Measurements from ENCODE around the gene SCP2D1. TPM values are rescaled to one million over a fixed set of nuclear protein-coding genes. Genes with fewer than 3 reads are reported as not detected.

Gene SCP2D1
- total and polyA plus RNA-seq, 2 donors (not counting 1 experiment from before 2014, with no cell fraction given): not detected

- Histone ChIP-seq H3K4me1 (ENCODE audit: control insufficient read depth in 2 of 2, insufficient read depth in 2 of 2, low read length in 2 of 2) (no peaks in the 10 kb centered on the region), H3K79me2 (ENCODE audit: control insufficient read depth, insufficient read depth, low read length) (no peaks in the 10 kb centered on the region), H3K9me3 (ENCODE audit: control extremely low read depth in 1 of 3, control insufficient read depth in 2 of 3, insufficient read depth in 1 of 3, low read length in 2 of 3) (no peaks in the 10 kb centered on the region), H3K9ac (ENCODE audit: low read length) (no peak overlapping the region), H3K4me3 (ENCODE audit: control extremely low read depth in 1 of 5, extremely low read depth in 1 of 5, insufficient read depth in 1 of 5, low read depth in 2 of 5, low read length in 4 of 5) (no peak overlapping the region), H3K36me3 (replicated peaks in 1 of 2; ENCODE audit: control extremely low read depth in 1 of 2, control insufficient read depth in 1 of 2, extremely low read depth in 1 of 2, insufficient read depth in 2 of 2, low read length in 1 of 2) (no peaks in the 10 kb centered on the region), H3K27me3 (replicated peaks in 1 of 4; ENCODE audit: control extremely low read depth in 1 of 4, control insufficient read depth in 3 of 4, insufficient read depth in 4 of 4, low read length in 3 of 4) (peaks cover 0 to 2% (median 0%) of the 10 kb centered on the region in 4 experiments), H3K27ac (ENCODE audit: low read length in 2 of 2) (no peak overlapping the region), H3K4me2 (replicated peaks; ENCODE audit: low read depth, low read length, poor library complexity, severe bottlenecking) (no peak overlapping the region), H4K20me1 (ENCODE audit: control insufficient read depth, insufficient read depth, low read length, poor library complexity, severe bottlenecking) (no peaks in the 10 kb centered on the region), H2AFZ (ENCODE audit: insufficient read depth, low read depth, low read length, poor library complexity, severe bottlenecking) (no peak overlapping the region)
- ChIA-PET CTCF (interaction anchor here (0.6 kb wide), 1 partner anchor 409 kb away, joined by 4 read pairs; no protein-coding TSS in a partner anchor), POLR2A (no interaction called here)
- Mint-ChIP-seq H3K4me1 (no peaks in the 10 kb centered on the region), H3K4me3 (no peak overlapping the region), H3K9me3 (ENCODE audit: insufficient read depth) (no peaks in the 10 kb centered on the region), H3K27me3 (peaks cover 8% of the 10 kb centered on the region), H3K27ac (no peak overlapping the region)
- WGBS (ENCODE audit: insufficient coverage): no CpG with 5 or more reads among the region's 4 CpGs
- TF ChIP-seq CTCF (IDR thresholded peaks at IDR 0.05) (no peak), EZH2 (IDR thresholded peaks at IDR 0.05; ENCODE audit: borderline replicate concordance, insufficient read depth, low read depth, low read length, poor library complexity, severe bottlenecking) (no peak)
- DNase-seq: no peak
- ATAC-seq (ENCODE audit: low read depth): no peak
- intact Hi-C loops (cut with micrococcal nuclease): no loop called here
These were observed 19.1 kb downstream of the SCP2D1 start for GRCh38 chr20:18832546-18833200.

DNA sequence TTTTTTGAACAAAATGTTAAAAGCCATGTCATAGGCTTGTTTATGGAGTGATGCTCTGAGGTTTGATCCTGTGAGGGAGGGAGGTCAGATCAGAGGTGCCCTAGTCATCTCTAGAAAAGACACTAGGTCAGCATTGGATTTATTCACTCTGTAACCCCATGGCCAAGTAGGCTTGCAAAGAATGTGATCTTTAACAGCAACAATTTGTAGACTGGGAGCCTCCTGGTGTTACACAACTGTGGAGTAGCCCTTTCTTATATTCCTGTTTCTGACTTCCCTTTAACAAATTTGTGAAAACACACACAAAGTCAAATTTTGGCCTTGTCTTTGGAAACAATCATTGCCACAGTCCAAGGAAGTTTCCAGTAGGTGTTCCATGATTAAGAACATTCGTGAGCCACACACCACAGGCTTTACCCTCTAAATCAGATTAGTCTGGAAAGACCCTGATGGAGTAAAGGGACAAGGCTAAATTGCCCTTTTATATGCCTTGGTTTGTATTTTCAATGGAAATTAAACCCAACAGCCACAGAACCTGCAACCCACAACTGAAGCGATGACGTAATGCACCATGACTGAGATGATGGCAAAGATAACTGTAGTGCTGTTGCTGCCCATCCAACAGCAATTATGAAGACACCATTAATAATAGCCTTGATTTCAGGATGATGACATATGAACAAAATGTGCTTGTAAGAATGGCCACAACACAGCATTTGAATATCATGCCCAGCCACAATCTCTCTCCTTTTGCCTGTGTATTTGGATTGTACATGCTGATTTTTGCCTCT is 22.1 kb downstream of the SCP2D1 start:
- no peak overlapping the region for H3K9ac ChIP-seq (ENCODE audit: low read length)
- H3K36me3 ChIP-seq (replicated peaks in 1 of 2; ENCODE audit: control extremely low read depth in 1 of 2, control insufficient read depth in 1 of 2, extremely low read depth in 1 of 2, insufficient read depth in 2 of 2, low read length in 1 of 2): no peaks in the 10 kb centered on the region
- H3K4me2 ChIP-seq (replicated peaks; ENCODE audit: low read depth, low read length, poor library complexity, severe bottlenecking): no peak overlapping the region
- DNase-seq: no peak
- H3K9me3 ChIP-seq (ENCODE audit: control extremely low read depth in 1 of 3, control insufficient read depth in 2 of 3, insufficient read depth in 1 of 3, low read length in 2 of 3): peaks cover 0 to 3% (median 0%) of the 10 kb centered on the region in 3 donors
- no peak for TF ChIP-seq EZH2 (IDR thresholded peaks at IDR 0.05; ENCODE audit: borderline replicate concordance, insufficient read depth, low read depth, low read length, poor library complexity, severe bottlenecking)
- POLR2A ChIA-PET: no interaction called here
- no peaks in the 10 kb centered on the region for H3K79me2 ChIP-seq (ENCODE audit: control insufficient read depth, insufficient read depth, low read length)
- intact Hi-C loops (cut with micrococcal nuclease): no loop called here
- peaks cover 0 to 2% (median 0%) of the 10 kb centered on the region in 4 experiments for H3K27me3 ChIP-seq (replicated peaks in 1 of 4; ENCODE audit: control extremely low read depth in 1 of 4, control insufficient read depth in 3 of 4, insufficient read depth in 4 of 4, low read length in 3 of 4)
- 100% methylated on average over 2 of the region's 3 CpGs for WGBS (ENCODE audit: insufficient coverage)
- no peak overlapping the region for H3K4me3 ChIP-seq (ENCODE audit: control extremely low read depth in 1 of 5, extremely low read depth in 1 of 5, insufficient read depth in 1 of 5, low read depth in 2 of 5, low read length in 4 of 5)
- H3K27me3 Mint-ChIP-seq: peaks cover 4% of the 10 kb centered on the region
- H3K9me3 Mint-ChIP-seq (ENCODE audit: insufficient read depth): peaks cover 2% of the 10 kb centered on the region
- H3K4me1 ChIP-seq (ENCODE audit: control insufficient read depth in 2 of 2, insufficient read depth in 2 of 2, low read length in 2 of 2): no peaks in the 10 kb centered on the region
- H2AFZ ChIP-seq (ENCODE audit: insufficient read depth, low read depth, low read length, poor library complexity, severe bottlenecking): no peak overlapping the region
- CTCF ChIA-PET: interaction anchor here (1.0 kb wide), 1 partner anchor 203 kb away, joined by 3 read pairs; no protein-coding TSS in a partner anchor
- no peak overlapping the region for H3K27ac Mint-ChIP-seq
- no peak overlapping the region for H3K4me3 Mint-ChIP-seq
- no peaks in the 10 kb centered on the region for H3K4me1 Mint-ChIP-seq
- no peaks in the 10 kb centered on the region for H4K20me1 ChIP-seq (ENCODE audit: control insufficient read depth, insufficient read depth, low read length, poor library complexity, severe bottlenecking)
- no peak overlapping the region for H3K27ac ChIP-seq (ENCODE audit: low read length in 2 of 2)
- ATAC-seq (ENCODE audit: low read depth): no peak

Measured in B cell (primary cell).